22Rv1 (cell line): Measurements from ENCODE around the gene LRPPRC.
"Not testable (repeated sequence)": the region's sequence is repeated elsewhere in the genome, so short reads cannot be mapped to it uniquely, and the experiment has no call there.

ENCODE experiments used
- ZFX ChIP-seq: fragments of 450-650 bp; IDR thresholded peaks from 2 replicates; pipeline ENCODE4 v1.6.1; 2017; ENCODE audit warnings: antibody characterized with exemption, borderline replicate concordance
- TF ChIP-seq, protein P1 (sequence below): fragments of 450-650 bp; IDR thresholded peaks from 2 replicates; pipeline ENCODE4 v1.5.1; 2017; ENCODE audit warnings: mild to moderate bottlenecking

DNA sequence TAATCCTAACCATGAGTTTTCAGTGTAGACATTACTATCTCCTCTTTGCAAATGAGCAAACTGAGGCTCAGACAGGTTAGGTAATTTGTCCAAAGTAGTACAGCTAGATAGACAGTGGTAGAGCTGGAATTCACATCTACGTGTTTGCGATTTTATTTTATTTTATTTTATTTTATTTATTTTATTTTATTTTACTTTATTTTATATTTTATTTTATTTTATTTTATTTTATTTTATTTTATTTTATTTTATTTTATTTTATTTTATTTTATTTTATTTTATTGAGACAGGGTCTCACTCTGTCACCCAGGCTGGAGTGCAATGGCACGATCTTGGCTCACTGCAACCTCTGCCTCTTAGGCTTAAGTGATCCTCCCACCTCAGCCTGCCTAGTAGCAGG, 17.4 kb upstream of the LRPPRC start:
- TF ChIP-seq, protein P1, sequence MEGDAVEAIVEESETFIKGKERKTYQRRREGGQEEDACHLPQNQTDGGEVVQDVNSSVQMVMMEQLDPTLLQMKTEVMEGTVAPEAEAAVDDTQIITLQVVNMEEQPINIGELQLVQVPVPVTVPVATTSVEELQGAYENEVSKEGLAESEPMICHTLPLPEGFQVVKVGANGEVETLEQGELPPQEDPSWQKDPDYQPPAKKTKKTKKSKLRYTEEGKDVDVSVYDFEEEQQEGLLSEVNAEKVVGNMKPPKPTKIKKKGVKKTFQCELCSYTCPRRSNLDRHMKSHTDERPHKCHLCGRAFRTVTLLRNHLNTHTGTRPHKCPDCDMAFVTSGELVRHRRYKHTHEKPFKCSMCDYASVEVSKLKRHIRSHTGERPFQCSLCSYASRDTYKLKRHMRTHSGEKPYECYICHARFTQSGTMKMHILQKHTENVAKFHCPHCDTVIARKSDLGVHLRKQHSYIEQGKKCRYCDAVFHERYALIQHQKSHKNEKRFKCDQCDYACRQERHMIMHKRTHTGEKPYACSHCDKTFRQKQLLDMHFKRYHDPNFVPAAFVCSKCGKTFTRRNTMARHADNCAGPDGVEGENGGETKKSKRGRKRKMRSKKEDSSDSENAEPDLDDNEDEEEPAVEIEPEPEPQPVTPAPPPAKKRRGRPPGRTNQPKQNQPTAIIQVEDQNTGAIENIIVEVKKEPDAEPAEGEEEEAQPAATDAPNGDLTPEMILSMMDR: not testable (repeated sequence)
- TF ChIP-seq ZFX: not testable (repeated sequence)
